Colonic mucosa (tissue), 4 donors: ENCODE measurements around the gene LOXL3. TPM values are rescaled to one million over a fixed set of nuclear protein-coding genes. Genes with fewer than 3 reads are reported as not detected.
A peak's percentile ranks its signal among the peaks of the same experiment; 100 is the strongest.

ENCODE experiments used
- DNase-seq: peaks from one replicate; pipeline ENCODE4 v3.0.0-alpha.2; 2020
- H3K27ac ChIP-seq: fragments of 200-600 bp; one replicate; pipeline ENCODE4 v1.8.0; 2021
- H3K27me3 ChIP-seq: fragments of 200-600 bp; one replicate; pipeline ENCODE4 v1.8.0; 2021
- H3K36me3 ChIP-seq: fragments of 200-600 bp; one replicate; pipeline ENCODE4 v1.8.0; 2021
- H3K4me1 ChIP-seq: fragments of 200-600 bp; one replicate; pipeline ENCODE4 v1.8.0; 2021; ENCODE audit warnings: mild to moderate bottlenecking
- H3K4me3 ChIP-seq: fragments of 200-600 bp; one replicate; pipeline ENCODE4 v1.8.0; 2021
- H3K9ac ChIP-seq, 2 donors: one replicate each; pipeline ENCODE4 v1.7.0; 2013; ENCODE audit warnings: control low read depth in 2 of 2, low read depth in 2 of 2, low read length in 2 of 2
- H3K9me3 ChIP-seq: fragments of 200-600 bp; one replicate; pipeline ENCODE4 v1.8.0; 2021
- intact Hi-C: fragments of 100-400 bp; cut with DNase I; formaldehyde crosslinking; loops from one replicate; pipeline ENCODE4 v1.14.1; 2022
- total RNA-seq, 2 donors: library from RNA; stranded (reverse); fragmentation: NEBNext Ultra II Directional in 1 of 2; extraction: Animal tissue kit (Norgen Biotek cat#: 25700) in 1 of 2; gene quantifications; one replicate each; pipeline ENCODE4 v1.2.1, GENCODE V29; 2021
- TF ChIP-seq, protein P1 (sequence below): fragments of 200-600 bp; IDR thresholded peaks from one replicate; pipeline ENCODE4 v1.8.0; 2022; ENCODE audit warnings: antibody characterized with exemption, mild to moderate bottlenecking
- donor health status: healthy.
- donor health status: DM: no; HTN: no; CAD: no.
- donor health status: DM: no; HTN: no; CAD: no.

The LOXL3 gene
- total RNA-seq, 2 donors from 2014 or later = 2.9 to 4.7 TPM

DNA sequence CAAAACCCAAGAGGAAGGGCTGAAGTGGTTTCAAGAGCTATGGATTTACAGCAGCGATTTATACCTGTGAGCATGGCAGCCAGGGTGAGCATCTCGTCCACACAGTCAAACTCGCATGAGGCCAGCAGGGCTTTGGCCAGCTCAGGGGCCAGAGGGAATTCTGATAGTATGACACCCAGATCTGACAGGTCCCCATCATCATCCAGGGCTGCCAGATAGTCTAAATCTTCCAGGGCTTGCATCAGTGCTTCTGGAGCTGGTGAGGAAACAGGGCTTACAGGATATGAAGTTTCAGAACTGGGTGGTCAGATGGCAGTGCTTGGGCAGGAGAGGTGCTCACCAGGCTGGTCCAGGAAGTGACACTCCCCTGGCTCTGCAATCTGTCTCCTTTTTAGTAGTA is 31.2 kb downstream of the LOXL3 start:
- no peak for DNase-seq
- H3K27ac ChIP-seq = no peak overlapping the region
- H3K4me1 ChIP-seq = no peaks in the 10 kb centered on the region
- intact Hi-C loops = no loop called here
- H3K4me3 ChIP-seq = no peak overlapping the region
- H3K36me3 ChIP-seq = peaks cover 9% of the 10 kb centered on the region
- no peaks in the 10 kb centered on the region for H3K9me3 ChIP-seq
- no peaks in the 10 kb centered on the region for H3K27me3 ChIP-seq
- TF ChIP-seq, protein P1, sequence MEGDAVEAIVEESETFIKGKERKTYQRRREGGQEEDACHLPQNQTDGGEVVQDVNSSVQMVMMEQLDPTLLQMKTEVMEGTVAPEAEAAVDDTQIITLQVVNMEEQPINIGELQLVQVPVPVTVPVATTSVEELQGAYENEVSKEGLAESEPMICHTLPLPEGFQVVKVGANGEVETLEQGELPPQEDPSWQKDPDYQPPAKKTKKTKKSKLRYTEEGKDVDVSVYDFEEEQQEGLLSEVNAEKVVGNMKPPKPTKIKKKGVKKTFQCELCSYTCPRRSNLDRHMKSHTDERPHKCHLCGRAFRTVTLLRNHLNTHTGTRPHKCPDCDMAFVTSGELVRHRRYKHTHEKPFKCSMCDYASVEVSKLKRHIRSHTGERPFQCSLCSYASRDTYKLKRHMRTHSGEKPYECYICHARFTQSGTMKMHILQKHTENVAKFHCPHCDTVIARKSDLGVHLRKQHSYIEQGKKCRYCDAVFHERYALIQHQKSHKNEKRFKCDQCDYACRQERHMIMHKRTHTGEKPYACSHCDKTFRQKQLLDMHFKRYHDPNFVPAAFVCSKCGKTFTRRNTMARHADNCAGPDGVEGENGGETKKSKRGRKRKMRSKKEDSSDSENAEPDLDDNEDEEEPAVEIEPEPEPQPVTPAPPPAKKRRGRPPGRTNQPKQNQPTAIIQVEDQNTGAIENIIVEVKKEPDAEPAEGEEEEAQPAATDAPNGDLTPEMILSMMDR = no peak
- H3K9ac ChIP-seq = no peak overlapping the region

DNA sequence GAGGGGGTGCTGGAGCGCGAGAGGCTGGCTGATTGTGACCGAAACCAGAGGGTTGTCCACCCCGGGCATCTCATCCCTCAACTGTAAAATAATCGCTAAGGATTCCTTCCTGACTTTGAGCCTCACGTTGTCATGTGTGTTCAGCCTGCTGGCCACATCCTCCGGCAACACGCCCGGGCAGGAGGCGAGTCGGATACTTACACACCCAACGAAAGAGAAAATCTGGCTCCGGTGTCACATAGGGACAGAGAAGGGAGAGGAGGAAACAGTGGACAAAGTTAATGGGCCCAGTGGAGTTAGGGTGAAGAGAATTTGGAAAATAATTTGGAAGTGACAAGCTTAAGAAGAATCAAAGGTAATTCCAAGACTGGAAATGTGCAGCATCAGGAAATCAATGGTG is 37.1 kb downstream of the LOXL3 start:
- Histone ChIP-seq H3K9me3 (no peaks in the 10 kb centered on the region), H3K27me3 (peaks cover 50% of the 10 kb centered on the region), H3K4me1 (peaks cover 18% of the 10 kb centered on the region), H3K4me3 (no peak overlapping the region), H3K9ac (no peak overlapping the region), H3K36me3 (no peaks in the 10 kb centered on the region), H3K27ac (no peak overlapping the region)
- intact Hi-C loops = no loop called here
- DNase-seq = no peak
- TF ChIP-seq, protein P1 = no peak

DNA sequence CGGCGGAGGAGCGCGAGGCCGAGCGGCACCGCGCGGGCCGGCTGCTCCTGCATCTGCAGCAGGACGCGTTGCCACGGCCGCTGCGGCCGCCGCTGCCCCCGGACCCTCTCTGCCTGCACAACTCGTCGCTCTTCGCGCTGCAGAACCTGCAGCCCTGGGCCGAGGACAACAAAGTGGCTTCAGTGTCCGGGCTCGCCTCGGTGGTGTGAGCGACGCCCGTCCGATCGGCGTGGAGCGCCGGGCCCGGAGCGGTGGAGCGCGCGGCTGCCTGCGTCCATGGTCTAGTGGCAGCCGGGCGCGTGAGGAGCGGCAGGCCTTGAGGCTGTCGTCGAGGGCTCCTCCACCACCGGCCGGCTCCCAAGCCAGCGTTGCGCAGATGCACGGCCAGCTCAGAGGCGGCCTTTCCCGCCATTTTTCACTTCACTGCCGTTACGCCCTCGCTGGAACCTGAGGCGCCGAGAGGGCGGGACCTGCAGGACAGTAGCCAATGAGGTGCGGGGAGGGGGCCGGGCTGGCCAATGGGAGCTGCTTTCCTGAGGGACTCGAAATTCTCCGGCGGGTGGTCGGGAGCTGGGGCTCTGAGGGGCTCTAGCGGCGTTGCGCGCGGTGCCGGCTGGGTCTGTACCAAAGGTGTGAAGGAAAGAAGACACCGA is 37.6 kb downstream of the LOXL3 start:
- DNase-seq = peak; percentile 77
- no peak overlapping the region for H3K9ac ChIP-seq

DNA sequence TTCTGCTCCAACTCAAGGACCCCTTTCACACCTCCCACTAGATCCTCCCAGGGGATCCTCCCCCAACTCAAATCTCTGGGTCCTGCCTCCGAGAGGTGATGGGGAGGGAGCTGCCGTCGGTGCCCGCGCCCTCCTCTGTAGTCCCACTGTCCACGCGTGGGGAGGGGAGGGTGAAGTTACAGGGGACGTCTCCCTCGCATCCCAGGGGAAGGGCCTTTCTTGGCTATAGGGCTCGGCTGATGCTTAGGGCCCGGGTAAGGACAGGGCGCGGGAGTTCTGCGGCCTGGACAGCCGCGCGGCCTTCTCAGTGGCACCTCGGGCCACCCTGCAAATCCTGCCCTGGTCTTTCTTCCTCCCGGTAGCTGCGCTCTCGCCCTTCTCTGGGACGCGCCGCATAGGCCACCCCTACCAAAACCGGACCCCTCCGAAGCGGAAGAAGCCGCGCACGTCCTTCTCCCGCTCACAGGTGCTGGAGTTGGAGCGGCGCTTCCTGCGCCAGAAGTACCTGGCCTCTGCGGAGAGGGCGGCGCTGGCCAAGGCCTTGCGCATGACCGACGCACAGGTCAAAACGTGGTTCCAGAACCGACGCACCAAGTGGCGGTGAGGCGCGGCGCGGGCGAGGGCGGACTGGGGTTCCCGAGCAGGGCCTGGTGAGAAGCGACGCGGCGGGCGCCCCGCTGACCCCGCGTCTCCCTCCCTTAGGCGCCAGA is 38.3 kb downstream of the LOXL3 start:
- Histone ChIP-seq H3K27me3 (peaks cover 60% of the 10 kb centered on the region), H3K36me3 (no peaks in the 10 kb centered on the region), H3K4me1 (peaks cover 18% of the 10 kb centered on the region), H3K27ac (no peak overlapping the region), H3K4me3 (peak overlapping the region; percentile 31), H3K9me3 (no peaks in the 10 kb centered on the region), H3K9ac (no peak overlapping the region)
- intact Hi-C loops = no loop called here
- TF ChIP-seq, protein P1 = no peak
- DNase-seq = no peak

More for the DNA sequence above, 37.6 kb downstream of the LOXL3 start:
- Histone ChIP-seq H3K27ac (no peak overlapping the region), H3K36me3 (no peaks in the 10 kb centered on the region), H3K4me3 (peak overlapping the region; percentile 31), H3K4me1 (peaks cover 18% of the 10 kb centered on the region), H3K27me3 (peaks cover 55% of the 10 kb centered on the region), H3K9me3 (no peaks in the 10 kb centered on the region)
- intact Hi-C loops = no loop called here
- TF ChIP-seq, protein P1 = no peak

DNA sequence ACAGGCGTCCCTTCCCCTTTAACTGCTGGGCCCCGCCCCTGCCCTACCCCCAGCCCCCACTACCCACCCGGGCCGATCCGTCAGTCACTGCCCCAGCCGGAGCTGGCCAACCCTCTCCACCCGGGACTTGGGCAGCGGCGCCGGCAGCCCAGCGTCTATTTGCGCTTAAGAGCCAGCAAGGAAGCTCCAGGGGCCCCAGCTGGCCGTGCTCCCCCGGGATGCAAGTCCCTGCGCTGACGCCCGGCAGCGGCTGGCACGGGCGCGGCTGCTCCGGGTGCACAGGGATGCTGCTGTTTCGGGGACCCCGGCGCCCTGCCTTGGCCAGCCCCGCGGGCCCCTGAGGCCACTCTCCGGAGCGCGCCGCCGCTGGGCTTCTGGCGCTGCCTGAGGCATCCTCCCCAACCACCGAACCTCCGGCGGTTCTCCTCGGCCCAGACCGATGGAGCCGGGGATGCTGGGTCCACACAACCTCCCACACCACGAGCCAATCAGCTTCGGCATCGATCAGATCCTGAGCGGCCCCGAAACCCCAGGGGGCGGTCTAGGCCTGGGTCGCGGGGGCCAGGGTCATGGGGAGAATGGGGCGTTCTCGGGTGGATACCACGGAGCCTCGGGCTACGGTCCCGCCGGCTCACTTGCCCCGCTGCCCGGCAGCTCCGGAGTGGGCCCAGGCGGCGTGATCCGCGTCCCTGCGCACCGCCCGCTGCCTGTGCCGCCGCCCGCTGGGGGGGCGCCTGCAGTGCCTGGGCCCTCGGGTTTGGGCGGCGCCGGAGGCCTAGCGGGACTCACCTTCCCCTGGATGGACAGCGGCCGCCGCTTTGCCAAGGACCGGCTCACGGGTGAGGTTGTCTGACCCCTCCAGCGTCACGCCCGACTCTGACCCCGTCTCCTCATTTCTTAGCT is 39.1 kb downstream of the LOXL3 start, which contains the start of gene TLX2:
Gene TLX2 (plus strand): TSS at position 83 of the 903 bp plus-strand sequence. CDS start 357 bp downstream, at position 440.
- Histone ChIP-seq H3K27me3 (peaks cover 67% of the 10 kb centered on the region), H3K36me3 (no peaks in the 10 kb centered on the region), H3K9ac (no peak within 1 kb of the TSS), H3K9me3 (no peaks in the 10 kb centered on the region), H3K4me3 (no peak within 1 kb of the TSS), H3K27ac (no peak within 1 kb of the TSS), H3K4me1 (peaks cover 18% of the 10 kb centered on the region)
- intact Hi-C loops = no loop called here
- DNase-seq = no peak
- TF ChIP-seq, protein P1 = no peak
